ENCODE data around the gene SLC25A17. TPM values are rescaled to one million over a fixed set of nuclear protein-coding genes. Genes with fewer than 3 reads are reported as not detected.

Gene SLC25A17
- total and polyA plus RNA-seq, 8 donors, result 4.6 to 27.0 (median 10.7) TPM; not detected in 1

DNA sequence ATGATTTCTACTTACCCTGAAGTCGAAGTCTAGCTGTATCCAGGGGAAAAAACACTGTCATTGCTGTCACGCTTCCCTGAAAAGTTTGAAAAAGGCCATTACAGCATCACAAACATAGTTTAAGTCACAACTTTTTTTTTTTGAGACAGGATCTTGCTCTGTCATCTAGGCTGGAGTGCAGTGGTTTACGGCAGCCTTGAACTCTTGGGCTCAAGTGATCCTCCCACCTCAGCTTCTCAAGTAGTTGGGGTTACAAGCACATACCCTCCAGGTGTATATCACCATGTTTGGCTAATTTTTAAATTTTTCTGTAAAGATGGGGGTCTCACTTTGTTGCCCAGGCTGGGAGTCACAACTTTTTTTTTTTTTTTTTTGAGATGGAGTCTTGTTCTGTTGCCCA lies 20.1 kb downstream of the SLC25A17 start:
- Histone ChIP-seq H3K36me3 (peaks cover 0 to 27% (median 16%) of the 10 kb centered on the region in 4 donors), H3K27ac (no peak overlapping the region), H3K27me3 (no peaks in the 10 kb centered on the region), H3K9me3 (no peaks in the 10 kb centered on the region), H3K4me1 (no peaks in the 10 kb centered on the region), H3K4me3 (no peak overlapping the region)
- no peak for DNase-seq
- 92 to 98% (median 95%) methylated on average over 3 of the region's 3 CpGs for WGBS, 5 donors
- intact Hi-C loops (cut with DNase I; ENCODE audit: low total_unique reads), result no loop called here
- TF ChIP-seq POLR2AphosphoS5 (IDR thresholded peaks at IDR 0.05), result no peak
- no peak for TF ChIP-seq EP300 (IDR thresholded peaks at IDR 0.05)
- TF ChIP-seq, protein P1, sequence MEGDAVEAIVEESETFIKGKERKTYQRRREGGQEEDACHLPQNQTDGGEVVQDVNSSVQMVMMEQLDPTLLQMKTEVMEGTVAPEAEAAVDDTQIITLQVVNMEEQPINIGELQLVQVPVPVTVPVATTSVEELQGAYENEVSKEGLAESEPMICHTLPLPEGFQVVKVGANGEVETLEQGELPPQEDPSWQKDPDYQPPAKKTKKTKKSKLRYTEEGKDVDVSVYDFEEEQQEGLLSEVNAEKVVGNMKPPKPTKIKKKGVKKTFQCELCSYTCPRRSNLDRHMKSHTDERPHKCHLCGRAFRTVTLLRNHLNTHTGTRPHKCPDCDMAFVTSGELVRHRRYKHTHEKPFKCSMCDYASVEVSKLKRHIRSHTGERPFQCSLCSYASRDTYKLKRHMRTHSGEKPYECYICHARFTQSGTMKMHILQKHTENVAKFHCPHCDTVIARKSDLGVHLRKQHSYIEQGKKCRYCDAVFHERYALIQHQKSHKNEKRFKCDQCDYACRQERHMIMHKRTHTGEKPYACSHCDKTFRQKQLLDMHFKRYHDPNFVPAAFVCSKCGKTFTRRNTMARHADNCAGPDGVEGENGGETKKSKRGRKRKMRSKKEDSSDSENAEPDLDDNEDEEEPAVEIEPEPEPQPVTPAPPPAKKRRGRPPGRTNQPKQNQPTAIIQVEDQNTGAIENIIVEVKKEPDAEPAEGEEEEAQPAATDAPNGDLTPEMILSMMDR (IDR thresholded peaks at IDR 0.05), result no peak
- TF ChIP-seq POLR2A (IDR thresholded peaks at IDR 0.05), result no peak

DNA sequence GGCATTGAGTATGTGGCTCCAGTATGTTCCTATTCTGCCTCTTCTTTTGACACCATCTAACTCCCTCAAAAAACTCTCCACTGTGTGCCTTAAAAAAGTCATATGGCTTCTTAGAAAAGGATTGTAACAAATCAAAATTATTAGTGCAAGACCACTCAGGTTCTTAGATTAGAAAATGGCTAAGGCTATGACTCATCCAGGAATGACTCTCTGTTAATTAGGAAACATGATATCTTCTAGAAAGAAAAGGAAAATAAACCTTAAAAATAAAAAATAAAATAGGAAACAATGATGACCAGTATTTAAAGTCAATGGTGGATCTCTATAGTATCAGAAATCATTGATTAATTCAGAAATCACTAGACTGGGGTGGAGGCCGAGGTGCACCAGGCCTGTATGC lies 21.7 kb downstream of the SLC25A17 start:
- H3K27ac ChIP-seq, result no peak overlapping the region
- H3K36me3 ChIP-seq, result peaks cover 0 to 36% (median 30%) of the 10 kb centered on the region in 4 donors
- TF ChIP-seq EP300 (IDR thresholded peaks at IDR 0.05) (no peak), POLR2AphosphoS5 (IDR thresholded peaks at IDR 0.05) (no peak), POLR2A (IDR thresholded peaks at IDR 0.05) (no peak)
- TF ChIP-seq, protein P1 (IDR thresholded peaks at IDR 0.05), result no peak
- H3K27me3 ChIP-seq, result no peaks in the 10 kb centered on the region
- H3K4me3 ChIP-seq, result no peak overlapping the region
- no peaks in the 10 kb centered on the region for H3K9me3 ChIP-seq
- H3K4me1 ChIP-seq, result no peaks in the 10 kb centered on the region
- intact Hi-C loops (cut with DNase I; ENCODE audit: low total_unique reads), result no loop called here
- DNase-seq, result no peak
- WGBS, 5 donors, result 86 to 100% (median 95%) methylated on average over 1 of the region's 1 CpG

DNA sequence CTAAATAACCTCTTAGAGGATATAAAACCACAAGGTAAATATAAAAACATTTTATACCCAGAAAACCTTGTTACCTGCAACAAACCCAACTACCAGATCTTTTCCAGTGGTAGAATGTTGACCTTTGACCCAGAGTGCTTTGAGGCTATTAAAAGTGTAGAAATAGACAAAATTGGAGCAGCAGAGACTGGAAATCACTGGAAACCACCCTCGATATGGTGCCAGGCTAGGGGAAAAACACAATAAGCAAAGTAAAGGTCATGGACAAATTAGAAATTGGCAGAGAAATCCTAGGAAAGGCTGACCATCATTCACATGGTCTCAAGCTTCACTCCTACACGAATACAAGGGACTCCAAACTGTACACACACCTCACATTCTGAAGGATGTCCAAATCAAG lies 26.7 kb downstream of the SLC25A17 start:
- Histone ChIP-seq H3K27me3 (no peaks in the 10 kb centered on the region), H3K9me3 (no peaks in the 10 kb centered on the region), H3K4me1 (no peaks in the 10 kb centered on the region), H3K4me3 (no peak overlapping the region), H3K36me3 (peaks cover 0 to 65% (median 54%) of the 10 kb centered on the region in 4 donors), H3K27ac (no peak overlapping the region)
- no peak for DNase-seq
- 86 to 95% (median 91%) methylated on average over 2 of the region's 2 CpGs for WGBS, 5 donors
- intact Hi-C loops (cut with DNase I; ENCODE audit: low total_unique reads), result no loop called here
- TF ChIP-seq EP300 (IDR thresholded peaks at IDR 0.05) (no peak), POLR2AphosphoS5 (IDR thresholded peaks at IDR 0.05) (no peak), POLR2A (IDR thresholded peaks at IDR 0.05) (no peak)
- TF ChIP-seq, protein P1 (IDR thresholded peaks at IDR 0.05), result no peak

DNA sequence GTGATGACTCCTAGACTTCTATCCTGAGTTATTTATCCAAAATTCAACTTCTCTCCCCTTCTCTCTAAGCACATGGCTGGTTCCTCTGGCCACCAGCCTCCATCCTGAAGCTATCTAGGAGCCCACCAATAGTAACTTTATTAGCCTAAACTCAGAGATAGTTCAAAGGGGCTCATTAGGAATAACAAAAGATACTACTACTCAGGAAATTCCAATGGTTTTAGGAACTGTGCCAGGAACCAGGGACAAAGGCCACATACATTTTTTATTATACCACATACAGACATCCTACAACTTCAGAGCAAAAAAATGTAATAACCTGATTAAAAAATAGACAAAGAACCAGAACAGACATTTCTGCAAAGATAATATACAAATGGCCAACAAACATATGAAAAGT lies 27.9 kb downstream of the SLC25A17 start:
- intact Hi-C loops (cut with DNase I; ENCODE audit: low total_unique reads), result no loop called here
- DNase-seq, result no peak
- H3K9me3 ChIP-seq, result no peaks in the 10 kb centered on the region
- H3K36me3 ChIP-seq, result peaks cover 0 to 77% (median 60%) of the 10 kb centered on the region in 4 donors
- H3K4me1 ChIP-seq, result no peaks in the 10 kb centered on the region
- TF ChIP-seq, protein P1 (IDR thresholded peaks at IDR 0.05), result no peak
- no peak for TF ChIP-seq POLR2AphosphoS5 (IDR thresholded peaks at IDR 0.05)
- no peak for TF ChIP-seq EP300 (IDR thresholded peaks at IDR 0.05)
- TF ChIP-seq POLR2A (IDR thresholded peaks at IDR 0.05), result no peak
- H3K4me3 ChIP-seq, result no peak overlapping the region
- no peak overlapping the region for H3K27ac ChIP-seq
- H3K27me3 ChIP-seq, result no peaks in the 10 kb centered on the region
